Retinal pigment epithelial cell (primary cell): ENCODE measurements around the gene KIF5A.

ENCODE experiments used
- DNase-seq: peaks from one replicate; pipeline ENCODE4 v3.0.0-alpha.2; 2010; ENCODE audit warnings: low read depth
- H3K4me3 ChIP-seq: 2 replicates; pipeline ENCODE4 v1.5.1; 2011; ENCODE audit warnings: mild to moderate bottlenecking, low read length, control low read depth, moderate library complexity
- CTCF ChIP-seq: conservative IDR thresholded peaks from 2 replicates; pipeline ENCODE4 v1.5.1; 2011; ENCODE audit warnings: low read depth, low read length, control low read depth, inconsistent platforms

The KIF5A gene

GRCh38 chr12:57612711-57613426 lies 63.0 kb downstream of the KIF5A start:
- no peak for TF ChIP-seq CTCF
- DNase-seq = no peak
- H3K4me3 ChIP-seq = no peak overlapping the region

- TF ChIP-seq CTCF = no peak
- no peak for DNase-seq
- H3K4me3 ChIP-seq = no peak overlapping the region
Observed at GRCh38 chr12:57613427-57614109, 63.7 kb downstream of the KIF5A start.

GRCh38 chr12:57614178-57614947 lies 64.5 kb downstream of the KIF5A start:
- no peak overlapping the region for H3K4me3 ChIP-seq
- no peak for DNase-seq
- TF ChIP-seq CTCF = no peak

GRCh38 chr12:57614948-57615500 lies 65.2 kb downstream of the KIF5A start:
- no peak for DNase-seq
- no peak overlapping the region for H3K4me3 ChIP-seq
- TF ChIP-seq CTCF = no peak

GRCh38 chr12:57615637-57616036 lies 65.8 kb downstream of the KIF5A start:
- TF ChIP-seq CTCF = no peak
- H3K4me3 ChIP-seq = no peak overlapping the region
- no peak for DNase-seq

- no peak overlapping the region for H3K4me3 ChIP-seq
- no peak for TF ChIP-seq CTCF
- DNase-seq = no peak
Observed at GRCh38 chr12:57616383-57617101, 66.7 kb downstream of the KIF5A start.
